Activated CD8-positive, alpha-beta memory T cell treated with anti-CD3 and anti-CD28 coated beads, Interleukin-2, amount 10 ng/mL, durations not matched to agents 7 days and 5 days (primary cell): Measurements from ENCODE around the gene WDR31. TPM values are rescaled to one million over a fixed set of nuclear protein-coding genes. Genes with fewer than 3 reads are reported as not detected.
A peak's percentile ranks its signal among the peaks of the same experiment; 100 is the strongest.

Experiments used
- ATAC-seq: fragments of 150-1000 bp; cut with Tn5 transposase; one replicate; pipeline ENCODE4 v1.10.0; 2021; ENCODE audit warnings: moderate library complexity
- CTCF ChIA-PET: fragments of 350-600 bp; sonication (Branson Sonifier 250); formaldehyde crosslinking; loops from one replicate; lab custom pipeline; 2021; ENCODE audit warnings: antibody characterized with exemption; lab: Charles Lee
- DNase-seq: peaks from one replicate; pipeline ENCODE4 v3.0.0-alpha.2; 2020
- H3K27ac Mint-ChIP-seq: one replicate; pipeline ENCODE4 v1.8.0; 2021; ENCODE audit warnings: mild to moderate bottlenecking, mixed read lengths
- H3K27me3 Mint-ChIP-seq: one replicate; pipeline ENCODE4 v1.8.0; 2021; ENCODE audit warnings: mixed read lengths
- H3K36me3 Mint-ChIP-seq: one replicate; pipeline ENCODE4 v1.8.0; 2021; ENCODE audit warnings: mild to moderate bottlenecking, mixed read lengths
- H3K4me1 Mint-ChIP-seq: one replicate; pipeline ENCODE4 v1.8.0; 2021; ENCODE audit warnings: mixed read lengths
- H3K4me3 Mint-ChIP-seq: one replicate; pipeline ENCODE4 v1.8.0; 2021; ENCODE audit warnings: mild to moderate bottlenecking, moderate library complexity, mixed read lengths
- H3K9me3 Mint-ChIP-seq: one replicate; pipeline ENCODE4 v1.8.0; 2022; ENCODE audit warnings: low read depth, mixed read lengths
- total RNA-seq, 2 experiments: library from RNA; stranded (reverse); gene quantifications; one replicate each; pipeline ENCODE4 v1.2.3, GENCODE V29; 2021

WDR31 gene
- total RNA-seq, 2 experiments from 2014 or later = 1.1 TPM

GRCh38 chr9:113313261-113313660, 26.8 kb downstream of the WDR31 start:
- no peak for ATAC-seq
- Mint-ChIP-seq H3K4me3 (no peak overlapping the region), H3K27ac (no peak overlapping the region), H3K36me3 (no peaks in the 10 kb centered on the region), H3K27me3 (peaks cover 4% of the 10 kb centered on the region), H3K4me1 (no peaks in the 10 kb centered on the region), H3K9me3 (no peaks in the 10 kb centered on the region)
- DNase-seq = no peak
- CTCF ChIA-PET = interaction anchor here (0.7 to 2.5 kb wide), 3 partner anchors 37 to 342 kb away, joined by 3 to 6 read pairs (median 4); partner anchors contain the start of gene ALAD

- ATAC-seq (no peak), DNase-seq (no peak)
- Mint-ChIP-seq H3K27me3 (peaks cover 4% of the 10 kb centered on the region), H3K9me3 (no peaks in the 10 kb centered on the region), H3K36me3 (no peaks in the 10 kb centered on the region), H3K4me3 (no peak overlapping the region), H3K27ac (no peak overlapping the region), H3K4me1 (no peaks in the 10 kb centered on the region)
- CTCF ChIA-PET = interaction anchor here (2.1 to 2.5 kb wide), 2 partner anchors 89 to 346 kb away, joined by 6 to 10 read pairs; partner anchors contain the start of gene ALAD
Measured at GRCh38 chr9:113311961-113312360, 28.1 kb downstream of the WDR31 start.

DNA sequence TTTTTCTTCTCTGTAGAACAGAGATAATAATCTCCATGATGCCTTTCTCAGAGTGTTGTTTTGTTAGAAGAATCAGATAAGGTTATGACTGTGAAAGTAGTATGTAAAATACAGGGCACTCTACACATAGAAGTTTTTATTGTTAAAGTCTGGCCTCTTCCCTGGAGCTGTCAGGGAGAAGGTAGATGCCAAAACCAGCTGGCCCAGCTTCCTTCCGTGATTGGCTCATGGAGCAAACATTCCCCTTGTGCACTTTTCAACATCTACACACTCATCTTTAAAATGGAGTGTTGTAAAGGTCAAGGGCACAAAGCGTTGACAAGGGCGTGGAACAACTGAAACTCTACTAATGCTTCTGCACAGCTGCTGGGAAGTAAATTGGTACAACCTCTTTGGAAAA, 29.5 kb downstream of the WDR31 start:
- DNase-seq = no peak
- Mint-ChIP-seq H3K27ac (no peak overlapping the region), H3K4me1 (no peaks in the 10 kb centered on the region), H3K4me3 (no peak overlapping the region), H3K27me3 (peaks cover 3% of the 10 kb centered on the region), H3K36me3 (no peaks in the 10 kb centered on the region), H3K9me3 (no peaks in the 10 kb centered on the region)
- ATAC-seq = no peak
- CTCF ChIA-PET = interaction anchor here (0.9 to 2.0 kb wide), 6 partner anchors 17 to 350 kb away, joined by 3 to 6 read pairs (median 4); partner anchors contain the start of gene ALAD

- no peaks in the 10 kb centered on the region for H3K36me3 Mint-ChIP-seq
- CTCF ChIA-PET = interaction anchor here (0.6 to 2.0 kb wide), 9 partner anchors 28 to 351 kb away, joined by 3 to 6 read pairs (median 3); partner anchors contain the start of genes ALAD, C9orf43 and POLE3
- H3K27ac Mint-ChIP-seq = no peak overlapping the region
- DNase-seq (peak; percentile 51), ATAC-seq (peak; percentile 55)
- peaks cover 3% of the 10 kb centered on the region for H3K27me3 Mint-ChIP-seq
- H3K4me3 Mint-ChIP-seq = no peak overlapping the region
- H3K4me1 Mint-ChIP-seq = no peaks in the 10 kb centered on the region
- no peaks in the 10 kb centered on the region for H3K9me3 Mint-ChIP-seq
Measured at GRCh38 chr9:113309204-113309813, 30.8 kb downstream of the WDR31 start.

DNA sequence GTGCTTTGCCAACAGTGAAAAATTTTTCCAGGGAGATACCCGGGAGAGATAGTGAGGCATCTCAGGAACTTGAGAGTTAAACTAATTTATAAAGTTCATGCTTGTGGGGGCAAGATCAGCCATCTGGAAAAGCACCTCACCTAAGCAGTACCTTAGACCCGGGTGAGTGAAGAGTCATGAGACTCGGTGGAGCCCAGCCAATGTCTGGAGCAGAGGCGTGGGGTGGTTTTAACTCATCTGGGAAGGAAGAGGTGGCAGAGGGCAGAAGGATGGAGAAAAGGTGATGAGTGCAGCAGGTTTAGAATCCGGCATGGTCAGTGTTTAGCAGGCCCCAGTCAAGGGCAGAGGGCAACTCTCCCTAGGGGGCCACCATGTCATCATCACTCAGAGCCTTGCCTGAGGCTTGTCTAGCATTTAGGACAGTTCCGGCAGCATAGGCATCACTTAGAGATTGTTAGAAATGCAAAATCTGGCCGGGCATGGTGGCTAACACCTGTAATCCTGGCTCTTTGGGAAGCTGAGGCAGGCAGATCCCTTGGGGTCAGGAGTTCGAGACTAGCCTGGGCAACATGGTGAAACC, 32.6 kb downstream of the WDR31 start:
- ATAC-seq = no peak
- no peaks in the 10 kb centered on the region for H3K9me3 Mint-ChIP-seq
- no peaks in the 10 kb centered on the region for H3K4me1 Mint-ChIP-seq
- H3K36me3 Mint-ChIP-seq = no peaks in the 10 kb centered on the region
- no peak overlapping the region for H3K27ac Mint-ChIP-seq
- H3K4me3 Mint-ChIP-seq = no peak overlapping the region
- peaks cover 9% of the 10 kb centered on the region for H3K27me3 Mint-ChIP-seq
- no peak for DNase-seq
- CTCF ChIA-PET = no interaction called here

GRCh38 chr9:113306566-113306965, 33.5 kb downstream of the WDR31 start:
- CTCF ChIA-PET = no interaction called here
- no peak overlapping the region for H3K4me3 Mint-ChIP-seq
- no peak overlapping the region for H3K27ac Mint-ChIP-seq
- ATAC-seq = no peak
- no peaks in the 10 kb centered on the region for H3K9me3 Mint-ChIP-seq
- H3K27me3 Mint-ChIP-seq = peaks cover 9% of the 10 kb centered on the region
- no peaks in the 10 kb centered on the region for H3K36me3 Mint-ChIP-seq
- DNase-seq = no peak
- no peaks in the 10 kb centered on the region for H3K4me1 Mint-ChIP-seq

- ATAC-seq = no peak
- H3K36me3 Mint-ChIP-seq = no peaks in the 10 kb centered on the region
- CTCF ChIA-PET = no interaction called here
- H3K4me3 Mint-ChIP-seq = no peak within 1 kb of the TSS
- H3K9me3 Mint-ChIP-seq = no peaks in the 10 kb centered on the region
- no peak for DNase-seq
- no peak within 1 kb of the TSS for H3K27ac Mint-ChIP-seq
- H3K27me3 Mint-ChIP-seq = peaks cover 22% of the 10 kb centered on the region
- H3K4me1 Mint-ChIP-seq = peaks cover 6% of the 10 kb centered on the region
Measured at GRCh38 chr9:113302792-113303418, 37.2 kb downstream of the WDR31 start, which contains the start of gene RNF183. Gene RNF183, minus strand, starts transcription at chr9:113303376. Its CDS starts 5,192 bp downstream, at chr9:113298184.

DNA sequence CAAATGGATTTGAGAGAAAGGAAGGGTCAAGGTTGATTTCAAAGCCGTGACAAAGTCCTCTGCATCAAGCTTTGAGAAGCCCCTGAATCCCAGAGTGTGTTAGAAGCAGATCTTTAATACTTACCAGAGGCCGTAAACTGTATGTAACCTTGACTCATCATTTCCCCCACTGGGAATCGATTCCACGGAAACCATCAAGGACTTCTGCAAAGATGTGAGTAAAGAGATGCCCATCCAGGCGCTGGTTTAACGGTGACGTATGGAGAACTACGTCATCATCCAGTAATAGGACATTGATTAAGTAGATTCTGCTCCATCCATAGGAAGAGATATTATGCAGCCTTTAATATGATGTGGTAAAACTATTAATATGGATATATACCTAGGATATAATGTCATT, 38.5 kb downstream of the WDR31 start:
- H3K4me3 Mint-ChIP-seq = no peak overlapping the region
- ATAC-seq = no peak
- H3K9me3 Mint-ChIP-seq = no peaks in the 10 kb centered on the region
- no peak for DNase-seq
- H3K27ac Mint-ChIP-seq = no peak overlapping the region
- no peaks in the 10 kb centered on the region for H3K36me3 Mint-ChIP-seq
- CTCF ChIA-PET = no interaction called here
- H3K4me1 Mint-ChIP-seq = peaks cover 6% of the 10 kb centered on the region
- peaks cover 20% of the 10 kb centered on the region for H3K27me3 Mint-ChIP-seq

DNA sequence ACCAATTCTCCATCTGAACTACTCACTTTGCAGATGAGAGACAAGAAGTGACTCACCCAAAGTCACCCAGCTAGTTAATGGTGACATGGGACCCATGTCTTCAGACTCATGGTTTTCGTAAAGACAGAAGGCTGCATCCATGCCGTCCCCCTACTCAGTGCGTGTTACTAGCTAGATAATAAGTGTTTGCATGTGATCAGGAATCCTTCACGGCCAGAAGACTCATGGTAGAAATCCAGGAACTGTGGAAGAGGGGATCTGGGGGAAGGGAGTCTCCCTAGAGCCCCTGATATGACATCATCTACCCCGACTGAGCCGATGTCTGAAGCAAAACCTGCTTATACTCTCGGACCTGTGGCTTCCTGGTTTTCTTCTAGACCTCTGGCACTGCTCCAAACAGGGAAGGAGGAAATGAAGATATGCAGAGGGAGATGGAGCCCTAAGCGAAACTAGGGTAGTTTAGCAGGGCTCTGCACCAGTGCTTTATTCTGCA, 40.2 kb downstream of the WDR31 start:
- peaks cover 2% of the 10 kb centered on the region for H3K36me3 Mint-ChIP-seq
- no peak for DNase-seq

GRCh38 chr9:113298924-113299770, 40.9 kb downstream of the WDR31 start:
- Mint-ChIP-seq H3K4me1 (peaks cover 6% of the 10 kb centered on the region), H3K36me3 (peaks cover 2% of the 10 kb centered on the region), H3K27me3 (peaks cover 20% of the 10 kb centered on the region), H3K4me3 (no peak overlapping the region), H3K9me3 (no peaks in the 10 kb centered on the region), H3K27ac (no peak overlapping the region)
- no peak for ATAC-seq
- no peak for DNase-seq
- CTCF ChIA-PET = interaction anchor here (1.9 kb wide), 1 partner anchor 24 kb away, joined by 6 read pairs; the partner anchor contains the start of genes CDC26 and PRPF4

More for the DNA sequence above, 40.2 kb downstream of the WDR31 start:
- Mint-ChIP-seq H3K9me3 (no peaks in the 10 kb centered on the region), H3K4me3 (no peak overlapping the region), H3K27ac (no peak overlapping the region), H3K27me3 (peaks cover 20% of the 10 kb centered on the region), H3K4me1 (peaks cover 6% of the 10 kb centered on the region)
- ATAC-seq = no peak
- CTCF ChIA-PET = interaction anchor here (1.9 kb wide), 1 partner anchor 25 kb away, joined by 6 read pairs; the partner anchor contains the start of genes CDC26 and PRPF4

- Mint-ChIP-seq H3K27me3 (peaks cover 18% of the 10 kb centered on the region), H3K27ac (no peak overlapping the region), H3K4me3 (no peak overlapping the region), H3K4me1 (peaks cover 9% of the 10 kb centered on the region), H3K9me3 (no peaks in the 10 kb centered on the region), H3K36me3 (peaks cover 2% of the 10 kb centered on the region)
- ATAC-seq (no peak), DNase-seq (no peak)
- CTCF ChIA-PET = interaction anchor here (1.9 kb wide), 1 partner anchor 23 kb away, joined by 6 read pairs; the partner anchor contains the start of genes CDC26 and PRPF4
Measured at GRCh38 chr9:113298311-113298710, 41.8 kb downstream of the WDR31 start.

DNA sequence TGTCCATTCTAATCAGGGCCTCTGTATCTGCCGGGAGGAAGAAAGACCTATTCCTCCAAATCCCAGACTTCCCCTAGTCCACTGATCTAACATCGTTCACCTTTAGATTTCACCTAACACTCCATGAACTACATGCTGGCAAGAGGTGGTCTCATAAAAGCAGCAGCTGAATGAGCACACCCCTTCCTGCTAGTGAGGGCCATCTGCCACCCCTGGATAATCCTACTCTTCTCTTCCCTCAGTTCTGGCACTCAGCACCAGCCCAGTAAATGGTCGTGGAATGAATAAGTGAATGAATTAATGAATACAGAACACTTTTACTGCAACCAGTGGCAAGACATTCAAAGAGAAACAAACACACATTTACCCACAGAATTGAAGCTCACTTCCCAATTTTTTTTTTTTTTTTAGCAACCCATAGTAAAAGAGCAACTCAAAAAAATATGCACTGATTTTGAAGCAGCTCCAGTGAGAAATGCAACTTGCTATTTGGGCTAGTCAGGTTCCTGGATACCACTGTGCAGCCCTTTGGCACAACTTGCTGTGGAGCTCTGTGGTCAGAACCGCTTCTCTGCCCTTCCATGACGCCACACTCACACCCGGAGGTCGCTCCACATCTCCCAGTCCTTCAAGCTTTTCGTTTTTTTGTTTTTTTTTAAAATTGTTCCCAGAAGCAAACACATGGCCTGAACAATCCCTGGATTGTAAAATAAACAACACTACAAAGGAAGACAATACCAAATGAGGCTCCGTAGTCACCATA, 43.1 kb downstream of the WDR31 start:
- CTCF ChIA-PET = interaction anchor here (1.7 kb wide), 1 partner anchor 22 kb away, joined by 6 read pairs; the partner anchor contains the start of genes CDC26 and PRPF4
- peaks cover 8% of the 10 kb centered on the region for H3K36me3 Mint-ChIP-seq
- no peak for ATAC-seq
- no peak overlapping the region for H3K27ac Mint-ChIP-seq
- peaks cover 13% of the 10 kb centered on the region for H3K27me3 Mint-ChIP-seq
- H3K9me3 Mint-ChIP-seq = no peaks in the 10 kb centered on the region
- no peak for DNase-seq
- H3K4me3 Mint-ChIP-seq = no peak overlapping the region
- peaks cover 20% of the 10 kb centered on the region for H3K4me1 Mint-ChIP-seq
